Neural progenitor cell (in vitro differentiated cells): ENCODE measurements around the gene PLAGL1. TPM values are rescaled to one million over a fixed set of nuclear protein-coding genes. Genes with fewer than 3 reads are reported as not detected.

Experiments
- DNase-seq: peaks from one replicate; pipeline ENCODE4 v3.0.0-alpha.2; 2016; ENCODE audit warnings: low spot score
- H2AFZ ChIP-seq: fragments of 200-600 bp; sonication (generic); replicated peaks from 2 replicates; pipeline ENCODE4 v1.6.1; 2016; ENCODE audit warnings: antibody characterized with exemption
- H3F3A ChIP-seq: fragments of 200-600 bp; sonication (generic); 2 replicates; pipeline ENCODE4 v1.6.1; 2016; ENCODE audit warnings: antibody characterized with exemption, low read depth
- H3K27ac ChIP-seq: fragments of 200-600 bp; sonication (generic); 2 replicates; pipeline ENCODE4 v1.5.1; 2016; ENCODE audit warnings: mild to moderate bottlenecking
- H3K27me3 ChIP-seq: fragments of 200-600 bp; sonication (generic); 2 replicates; pipeline ENCODE4 v1.6.1; 2016; ENCODE audit warnings: mild to moderate bottlenecking, moderate library complexity
- H3K36me3 ChIP-seq: fragments of 200-600 bp; sonication (generic); 2 replicates; pipeline ENCODE4 v1.5.1; 2016
- H3K4me1 ChIP-seq: fragments of 200-600 bp; sonication (generic); 2 replicates; pipeline ENCODE4 v1.6.1; 2016; ENCODE audit warnings: mixed run types
- H3K4me2 ChIP-seq: fragments of 200-600 bp; sonication (generic); 2 replicates; pipeline ENCODE4 v1.6.1; 2016
- H3K4me3 ChIP-seq: fragments of 200-600 bp; sonication (generic); 2 replicates; pipeline ENCODE4 v1.5.1; 2016
- H3K79me2 ChIP-seq: fragments of 200-600 bp; sonication (generic); 2 replicates; pipeline ENCODE4 v1.6.1; 2016; ENCODE audit warnings: low read depth
- H3K9ac ChIP-seq: fragments of 200-600 bp; sonication (generic); 2 replicates; pipeline ENCODE4 v1.6.1; 2016
- H3K9me3 ChIP-seq: fragments of 200-600 bp; sonication (generic); 2 replicates; pipeline ENCODE4 v1.5.1; 2016; ENCODE audit warnings: low read depth
- H4K20me1 ChIP-seq: fragments of 200-600 bp; sonication (generic); 2 replicates; pipeline ENCODE4 v1.6.1; 2016; ENCODE audit warnings: low read depth
- H3K27ac Mint-ChIP-seq: 3 replicates; pipeline ENCODE4 v1.8.0; 2021; ENCODE audit warnings: mixed read lengths
- H3K27me3 Mint-ChIP-seq: 2 replicates; pipeline ENCODE4 v1.8.0; 2022; ENCODE audit warnings: low read depth, mild to moderate bottlenecking, inconsistent platforms, moderate library complexity, mixed read lengths; ENCODE audit not compliant: insufficient read depth
- H3K36me3 Mint-ChIP-seq: 3 replicates; pipeline ENCODE4 v1.8.0; 2021; ENCODE audit warnings: mixed read lengths
- H3K4me1 Mint-ChIP-seq: 3 replicates; pipeline ENCODE4 v1.8.0; 2021; ENCODE audit warnings: mixed read lengths
- H3K4me3 Mint-ChIP-seq: 3 replicates; pipeline ENCODE4 v1.8.0; 2021; ENCODE audit warnings: mild to moderate bottlenecking, moderate library complexity, mixed read lengths
- H3K9me3 Mint-ChIP-seq: 3 replicates; pipeline ENCODE4 v1.8.0; 2020; ENCODE audit warnings: mixed read lengths
- EZH2 ChIP-seq: fragments of 200-600 bp; sonication (generic); IDR thresholded peaks from 2 replicates; pipeline ENCODE4 v1.6.1; 2017; ENCODE audit warnings: antibody characterized with exemption, mild to moderate bottlenecking, moderate library complexity
- EZH2phosphoT487 ChIP-seq: fragments of 200-600 bp; sonication (generic); IDR thresholded peaks from 2 replicates; pipeline ENCODE4 v1.6.1; 2017; ENCODE audit warnings: antibody characterized with exemption
- total RNA-seq: library from RNA; depleted of rRNA; stranded (reverse); fragments of >200 nt; gene quantifications from 2 replicates; pipeline ENCODE4 v1.2.3, GENCODE V29; 2015; ENCODE audit warnings: low replicate concordance
- TF ChIP-seq, protein P1 (sequence below): fragments of 200-600 bp; sonication (generic); IDR thresholded peaks from 2 replicates; pipeline ENCODE4 v1.5.1; 2017; ENCODE audit warnings: antibody characterized with exemption, mild to moderate bottlenecking

The PLAGL1 gene
- total RNA-seq, 1 donor from 2014 or later: 5.6 TPM

DNA sequence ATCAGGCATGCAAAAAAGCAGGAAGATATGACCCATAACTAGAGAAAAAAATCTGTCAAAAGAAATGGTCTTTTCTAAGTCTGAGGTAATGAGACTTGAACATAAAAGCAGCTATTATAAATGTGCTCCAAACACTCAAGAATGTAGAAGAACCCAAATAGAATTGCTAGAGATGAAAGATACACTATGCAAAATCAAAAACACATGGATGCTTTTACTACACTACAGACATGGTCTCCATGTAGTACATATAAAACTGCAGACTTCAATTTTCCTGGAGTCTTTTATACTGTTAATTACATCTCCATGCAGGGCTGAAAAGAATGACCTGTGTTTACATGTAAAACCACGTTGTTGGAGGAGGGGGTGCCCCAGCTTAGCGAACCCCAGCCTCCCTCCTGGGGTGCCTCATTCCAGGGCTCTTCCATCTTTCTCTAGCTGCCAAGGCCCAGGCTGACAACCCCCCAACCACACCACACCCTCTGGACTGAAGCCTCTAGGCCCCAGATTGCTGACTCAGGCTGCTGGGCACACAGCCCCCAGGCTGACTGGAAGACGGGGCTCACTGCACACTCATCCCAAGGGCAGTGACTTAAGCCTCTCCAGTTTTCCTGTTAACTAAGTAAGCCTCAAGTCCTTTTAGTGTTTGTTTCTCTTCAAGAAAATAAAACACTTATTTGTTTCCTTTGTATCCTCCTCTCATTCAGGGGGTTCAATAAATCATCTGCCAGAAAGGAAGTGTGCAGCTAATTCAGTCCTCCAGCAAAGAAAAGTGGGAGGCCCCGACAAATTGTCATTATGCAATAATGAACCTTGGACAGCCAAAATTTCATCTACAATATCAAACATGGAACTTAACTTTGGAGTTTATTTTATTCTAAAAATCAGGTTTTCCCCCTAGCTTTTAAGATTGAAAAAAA lies 26.0 kb upstream of the PLAGL1 start:
- Histone ChIP-seq H3K9me3 (no peaks in the 10 kb centered on the region), H3K4me3 (no peak overlapping the region), H3K79me2 (no peaks in the 10 kb centered on the region), H3K4me1 (peaks cover 6% of the 10 kb centered on the region), H3K27ac (no peak overlapping the region), H4K20me1 (no peaks in the 10 kb centered on the region), H3F3A (no peaks in the 10 kb centered on the region), H3K27me3 (no peaks in the 10 kb centered on the region), H3K9ac (no peak overlapping the region), H2AFZ (no peak overlapping the region), H3K36me3 (no peaks in the 10 kb centered on the region), H3K4me2 (no peak overlapping the region)
- Mint-ChIP-seq H3K36me3 (no peaks in the 10 kb centered on the region), H3K4me1 (peaks cover 10% of the 10 kb centered on the region), H3K9me3 (peaks cover 10% of the 10 kb centered on the region), H3K27me3 (no peaks in the 10 kb centered on the region), H3K27ac (peak overlapping the region; percentile 38), H3K4me3 (no peak overlapping the region)
- TF ChIP-seq EZH2 (no peak), EZH2phosphoT487 (no peak)
- TF ChIP-seq, protein P1, sequence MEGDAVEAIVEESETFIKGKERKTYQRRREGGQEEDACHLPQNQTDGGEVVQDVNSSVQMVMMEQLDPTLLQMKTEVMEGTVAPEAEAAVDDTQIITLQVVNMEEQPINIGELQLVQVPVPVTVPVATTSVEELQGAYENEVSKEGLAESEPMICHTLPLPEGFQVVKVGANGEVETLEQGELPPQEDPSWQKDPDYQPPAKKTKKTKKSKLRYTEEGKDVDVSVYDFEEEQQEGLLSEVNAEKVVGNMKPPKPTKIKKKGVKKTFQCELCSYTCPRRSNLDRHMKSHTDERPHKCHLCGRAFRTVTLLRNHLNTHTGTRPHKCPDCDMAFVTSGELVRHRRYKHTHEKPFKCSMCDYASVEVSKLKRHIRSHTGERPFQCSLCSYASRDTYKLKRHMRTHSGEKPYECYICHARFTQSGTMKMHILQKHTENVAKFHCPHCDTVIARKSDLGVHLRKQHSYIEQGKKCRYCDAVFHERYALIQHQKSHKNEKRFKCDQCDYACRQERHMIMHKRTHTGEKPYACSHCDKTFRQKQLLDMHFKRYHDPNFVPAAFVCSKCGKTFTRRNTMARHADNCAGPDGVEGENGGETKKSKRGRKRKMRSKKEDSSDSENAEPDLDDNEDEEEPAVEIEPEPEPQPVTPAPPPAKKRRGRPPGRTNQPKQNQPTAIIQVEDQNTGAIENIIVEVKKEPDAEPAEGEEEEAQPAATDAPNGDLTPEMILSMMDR: no peak
- peak; percentile 8 for DNase-seq

DNA sequence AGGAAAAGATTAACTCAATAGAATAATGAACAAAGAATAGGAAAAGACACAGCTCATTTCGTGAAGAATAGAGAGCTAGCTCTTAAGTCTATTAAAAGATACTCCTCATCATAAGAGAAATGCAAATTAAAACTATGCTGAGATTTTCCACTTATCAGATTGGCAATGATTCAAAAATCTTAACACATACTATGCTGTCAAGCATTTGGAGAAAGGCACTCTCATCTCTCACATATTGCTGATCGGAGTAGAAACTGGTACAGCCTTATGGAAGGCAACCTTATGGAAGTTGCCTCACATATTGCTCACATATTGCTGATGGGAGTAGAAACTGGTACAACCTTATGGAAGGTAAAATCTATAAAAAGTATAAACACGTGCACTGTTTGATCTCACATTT lies 21.4 kb upstream of the PLAGL1 start:
- H3K4me1 Mint-ChIP-seq: no peaks in the 10 kb centered on the region
- Histone ChIP-seq H3K36me3 (no peaks in the 10 kb centered on the region), H3K4me1 (no peaks in the 10 kb centered on the region), H3K9me3 (no peaks in the 10 kb centered on the region), H3K9ac (no peak overlapping the region), H3K27ac (no peak overlapping the region), H2AFZ (no peak overlapping the region), H3K79me2 (no peaks in the 10 kb centered on the region), H3F3A (no peaks in the 10 kb centered on the region), H3K4me2 (no peak overlapping the region), H3K4me3 (no peak overlapping the region), H3K27me3 (no peaks in the 10 kb centered on the region), H4K20me1 (no peaks in the 10 kb centered on the region)
- no peaks in the 10 kb centered on the region for H3K27me3 Mint-ChIP-seq
- DNase-seq: no peak
- no peak overlapping the region for H3K27ac Mint-ChIP-seq
- H3K36me3 Mint-ChIP-seq: no peaks in the 10 kb centered on the region
- no peak for TF ChIP-seq EZH2
- TF ChIP-seq EZH2phosphoT487: no peak
- TF ChIP-seq, protein P1: no peak
- H3K9me3 Mint-ChIP-seq: peaks cover 10% of the 10 kb centered on the region
- no peak overlapping the region for H3K4me3 Mint-ChIP-seq

DNA sequence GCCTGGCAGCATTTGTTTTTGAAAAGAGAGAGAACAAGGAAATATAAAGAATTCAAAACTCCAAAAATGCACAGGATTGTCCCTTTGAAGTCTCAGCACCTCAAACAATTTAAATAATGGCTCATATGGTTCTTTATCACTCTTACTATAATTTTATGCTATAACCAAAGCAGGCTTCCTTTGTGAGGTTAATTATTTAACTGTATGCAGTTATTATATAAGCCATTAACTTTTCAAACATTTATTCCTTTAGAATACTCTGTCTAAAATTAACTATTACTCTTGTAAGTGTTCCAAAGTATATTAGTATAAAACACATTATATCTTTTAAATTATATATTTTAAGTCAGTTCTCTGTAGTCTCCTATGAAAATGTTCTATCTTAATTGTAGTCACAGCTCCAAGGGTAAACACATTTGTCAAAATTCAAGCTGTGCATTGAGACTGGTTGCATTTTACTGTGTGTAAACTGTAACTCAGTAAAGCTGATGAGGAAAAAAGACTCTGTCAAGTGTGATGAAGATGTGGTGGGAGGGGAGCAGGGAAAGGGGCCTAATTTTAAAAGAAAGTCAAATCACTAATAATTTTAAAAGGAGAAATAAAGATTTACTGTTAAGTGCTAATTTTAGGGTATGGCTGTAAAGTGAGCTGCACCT lies 20.0 kb upstream of the PLAGL1 start:
- no peaks in the 10 kb centered on the region for H3F3A ChIP-seq
- Mint-ChIP-seq H3K9me3 (peaks cover 6% of the 10 kb centered on the region), H3K4me3 (no peak overlapping the region), H3K36me3 (no peaks in the 10 kb centered on the region), H3K27ac (no peak overlapping the region), H3K4me1 (no peaks in the 10 kb centered on the region), H3K27me3 (no peaks in the 10 kb centered on the region)
- H3K4me1 ChIP-seq: no peaks in the 10 kb centered on the region
- H4K20me1 ChIP-seq: no peaks in the 10 kb centered on the region
- TF ChIP-seq EZH2 (no peak), EZH2phosphoT487 (no peak)
- TF ChIP-seq, protein P1: no peak
- no peaks in the 10 kb centered on the region for H3K9me3 ChIP-seq
- no peak overlapping the region for H2AFZ ChIP-seq
- H3K79me2 ChIP-seq: no peaks in the 10 kb centered on the region
- no peaks in the 10 kb centered on the region for H3K27me3 ChIP-seq
- DNase-seq: no peak
- no peak overlapping the region for H3K4me2 ChIP-seq
- H3K36me3 ChIP-seq: no peaks in the 10 kb centered on the region
- H3K27ac ChIP-seq: no peak overlapping the region
- no peak overlapping the region for H3K4me3 ChIP-seq
- H3K9ac ChIP-seq: no peak overlapping the region
